Keratinocyte (primary cell): ENCODE data around the gene BEND3.

ENCODE experiments used
- EZH2 ChIP-seq: IDR thresholded peaks from one replicate; pipeline ENCODE4 v1.6.1; 2012; ENCODE audit warnings: inconsistent platforms, mild to moderate bottlenecking, low read length, moderate library complexity
- TF ChIP-seq, protein P1 (sequence below), 3 experiments: IDR thresholded peaks in 1 of 3; conservative IDR thresholded peaks in 1 of 3; optimal IDR thresholded peaks in 1 of 3; 2 replicates in 2 of 3; 3 replicates in 1 of 3; pipeline versions ENCODE3 to v1.5.1; 2011; ENCODE audit warnings: low read length in 3 of 3, mild to moderate bottlenecking in 3 of 3, moderate library complexity in 2 of 3, control low read depth in 1 of 3, inconsistent platforms in 1 of 3; ENCODE audit not compliant: insufficient read depth in 2 of 3; ENCODE audit errors: extremely low read depth in 1 of 3

- TF ChIP-seq, protein P1, sequence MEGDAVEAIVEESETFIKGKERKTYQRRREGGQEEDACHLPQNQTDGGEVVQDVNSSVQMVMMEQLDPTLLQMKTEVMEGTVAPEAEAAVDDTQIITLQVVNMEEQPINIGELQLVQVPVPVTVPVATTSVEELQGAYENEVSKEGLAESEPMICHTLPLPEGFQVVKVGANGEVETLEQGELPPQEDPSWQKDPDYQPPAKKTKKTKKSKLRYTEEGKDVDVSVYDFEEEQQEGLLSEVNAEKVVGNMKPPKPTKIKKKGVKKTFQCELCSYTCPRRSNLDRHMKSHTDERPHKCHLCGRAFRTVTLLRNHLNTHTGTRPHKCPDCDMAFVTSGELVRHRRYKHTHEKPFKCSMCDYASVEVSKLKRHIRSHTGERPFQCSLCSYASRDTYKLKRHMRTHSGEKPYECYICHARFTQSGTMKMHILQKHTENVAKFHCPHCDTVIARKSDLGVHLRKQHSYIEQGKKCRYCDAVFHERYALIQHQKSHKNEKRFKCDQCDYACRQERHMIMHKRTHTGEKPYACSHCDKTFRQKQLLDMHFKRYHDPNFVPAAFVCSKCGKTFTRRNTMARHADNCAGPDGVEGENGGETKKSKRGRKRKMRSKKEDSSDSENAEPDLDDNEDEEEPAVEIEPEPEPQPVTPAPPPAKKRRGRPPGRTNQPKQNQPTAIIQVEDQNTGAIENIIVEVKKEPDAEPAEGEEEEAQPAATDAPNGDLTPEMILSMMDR (optimal IDR thresholded peaks at IDR 0.05 in 1 of 3, IDR thresholded peaks at IDR 0.05 in 1 of 3, conservative IDR thresholded peaks at IDR 0.05 in 1 of 3; ENCODE audit: extremely low read depth in 1 of 3, insufficient read depth in 2 of 3, low read length in 3 of 3): no peak
- no peak for TF ChIP-seq EZH2
Observed at GRCh38 chr6:107102414-107102805, 12.9 kb downstream of the BEND3 start.
